Epidermal melanocyte (primary cell): Measurements from ENCODE around the gene EP400.

Source experiments
- DNase-seq: peaks from one replicate; pipeline ENCODE4 v3.0.0; 2011; ENCODE audit warnings: low spot score; ENCODE audit not compliant: insufficient read length

The EP400 gene

GRCh38 chr12:132114667-132115066, 164.9 kb downstream of the EP400 start:
- no peak for DNase-seq

DNA sequence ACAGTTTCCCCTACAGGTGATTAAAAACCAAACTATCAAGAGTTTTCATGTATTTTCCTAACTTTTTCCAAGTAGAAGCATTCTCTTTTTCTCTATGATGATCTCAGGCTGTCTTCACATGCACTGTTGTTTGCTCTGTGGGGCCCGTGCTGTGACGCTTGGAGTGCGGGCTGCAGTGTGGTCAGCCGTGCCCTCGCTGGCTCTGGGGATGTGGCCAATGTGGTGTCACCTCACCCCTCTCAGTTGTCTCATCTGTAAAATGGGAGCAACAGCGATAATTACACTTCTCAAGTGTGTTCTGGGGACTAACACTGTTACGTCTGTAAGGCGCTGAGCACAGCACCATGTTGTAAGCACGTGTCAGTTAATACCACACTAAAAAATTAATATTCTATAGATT, 165.8 kb downstream of the EP400 start:
- no peak for DNase-seq

DNA sequence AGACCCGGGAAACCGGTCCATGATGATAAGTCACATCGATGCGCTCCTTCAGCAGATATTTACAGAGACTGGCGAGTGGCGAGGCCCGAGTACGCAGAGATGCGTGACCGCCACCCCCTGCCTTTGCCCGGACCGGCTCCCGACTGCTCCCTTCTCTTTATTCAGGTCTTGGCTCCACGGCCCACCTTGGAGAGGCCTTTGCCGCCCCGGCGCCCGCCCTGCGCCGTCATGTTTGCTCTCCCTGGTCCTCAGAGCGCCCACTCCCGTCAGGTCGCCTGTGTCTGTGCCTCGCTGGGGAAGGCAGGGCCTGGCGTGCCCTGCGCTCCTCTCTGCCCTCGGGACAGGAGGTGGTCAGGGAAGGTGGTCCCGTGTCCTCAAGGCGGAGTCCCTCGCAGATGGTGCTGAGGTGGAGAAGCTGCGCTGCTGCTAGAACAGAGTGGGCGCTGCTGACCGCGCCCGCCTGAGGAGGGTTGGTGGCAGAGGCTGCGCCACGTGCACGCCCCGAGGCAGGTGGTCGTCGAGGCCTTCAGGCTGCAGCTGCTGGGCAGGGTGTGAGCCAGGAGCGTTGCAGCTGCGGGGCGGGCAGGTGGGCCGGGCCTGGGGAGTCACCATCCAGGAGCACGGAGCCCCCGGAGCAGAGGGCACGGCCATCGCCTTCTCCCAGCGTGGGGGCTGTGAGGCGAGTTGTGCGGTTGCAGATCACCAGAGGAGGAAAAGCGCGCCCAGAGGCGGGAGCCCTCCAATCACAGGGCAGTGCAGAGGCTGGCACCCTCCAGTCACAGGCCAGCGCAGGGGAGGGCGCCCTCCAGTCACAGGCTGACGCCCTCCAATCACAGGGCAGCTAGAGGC, 167.2 kb downstream of the EP400 start:
- DNase-seq, result no peak

DNA sequence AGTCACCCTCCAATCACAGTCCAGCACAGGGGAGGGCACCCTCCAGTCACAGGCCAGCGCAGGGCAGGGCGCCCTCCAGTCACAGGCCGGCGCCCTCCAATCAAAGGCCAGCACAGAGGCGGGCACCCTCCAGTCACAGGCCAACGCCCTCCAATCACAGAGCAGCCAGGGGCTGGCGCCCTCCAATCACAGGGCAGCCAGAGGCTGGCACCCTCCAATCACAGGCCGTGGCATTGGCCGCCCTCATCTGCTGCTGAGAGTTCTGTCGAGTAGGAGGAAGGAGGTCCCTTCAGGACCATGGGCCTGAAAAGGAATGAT, 167.8 kb downstream of the EP400 start:
- DNase-seq, result no peak

DNA sequence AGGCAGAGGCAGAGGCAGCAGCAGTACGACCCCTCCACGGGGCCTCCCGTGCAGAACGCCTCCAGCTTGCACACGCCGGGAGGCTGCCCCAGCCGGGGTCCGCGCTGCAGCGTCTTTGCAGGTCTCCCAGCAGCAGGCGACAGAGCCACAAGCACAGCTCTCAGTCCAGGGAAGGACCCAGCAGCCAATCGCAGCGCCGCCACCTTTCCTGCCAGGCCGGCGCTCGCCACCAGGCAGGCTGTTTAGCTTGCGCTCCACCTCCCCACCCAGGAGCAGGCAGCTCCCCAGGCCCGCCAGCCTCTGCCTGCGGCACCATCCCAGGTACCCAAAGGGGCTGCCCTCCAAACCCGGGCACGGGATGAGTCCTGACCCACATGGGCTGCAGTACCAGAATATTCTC, 169.1 kb downstream of the EP400 start:
- no peak for DNase-seq

- no peak for DNase-seq
These were observed 171.5 kb downstream of the EP400 start for GRCh38 chr12:132121283-132121682.

DNA sequence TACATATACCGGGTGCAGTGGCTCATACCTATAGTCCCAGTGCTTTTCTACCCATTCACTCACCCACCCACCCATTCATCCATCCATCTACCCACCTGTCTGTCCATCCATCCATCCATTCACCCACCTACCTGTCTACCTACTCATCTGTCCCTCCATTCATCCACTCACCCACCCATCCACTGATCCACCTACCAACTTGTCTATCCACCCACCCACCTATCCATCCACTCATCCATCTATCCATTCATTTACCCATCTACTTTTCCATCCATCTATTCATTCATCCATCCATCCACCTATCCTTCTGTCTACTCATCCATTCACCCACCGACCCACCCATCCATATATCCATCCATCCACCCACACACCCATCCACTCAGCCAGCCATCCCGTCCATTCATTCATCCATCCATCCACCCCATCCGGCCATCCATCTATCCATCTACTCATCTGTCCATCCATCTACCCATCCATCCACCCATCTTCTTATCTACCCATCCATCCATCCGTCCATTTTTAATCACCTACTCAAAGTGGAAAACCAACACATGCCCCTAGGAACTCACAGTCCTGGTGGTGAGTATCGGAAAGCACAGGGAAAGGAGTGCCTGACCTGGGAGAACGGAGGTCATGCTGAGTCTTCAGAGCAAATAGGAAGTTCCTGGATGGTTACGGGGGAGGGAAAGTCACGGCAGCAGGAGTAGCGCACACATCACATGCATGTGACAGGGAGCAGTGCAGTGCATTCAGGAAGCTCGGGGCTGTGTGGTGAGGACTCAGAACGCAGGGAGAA, 174.4 kb downstream of the EP400 start:
- DNase-seq, result no peak

DNA sequence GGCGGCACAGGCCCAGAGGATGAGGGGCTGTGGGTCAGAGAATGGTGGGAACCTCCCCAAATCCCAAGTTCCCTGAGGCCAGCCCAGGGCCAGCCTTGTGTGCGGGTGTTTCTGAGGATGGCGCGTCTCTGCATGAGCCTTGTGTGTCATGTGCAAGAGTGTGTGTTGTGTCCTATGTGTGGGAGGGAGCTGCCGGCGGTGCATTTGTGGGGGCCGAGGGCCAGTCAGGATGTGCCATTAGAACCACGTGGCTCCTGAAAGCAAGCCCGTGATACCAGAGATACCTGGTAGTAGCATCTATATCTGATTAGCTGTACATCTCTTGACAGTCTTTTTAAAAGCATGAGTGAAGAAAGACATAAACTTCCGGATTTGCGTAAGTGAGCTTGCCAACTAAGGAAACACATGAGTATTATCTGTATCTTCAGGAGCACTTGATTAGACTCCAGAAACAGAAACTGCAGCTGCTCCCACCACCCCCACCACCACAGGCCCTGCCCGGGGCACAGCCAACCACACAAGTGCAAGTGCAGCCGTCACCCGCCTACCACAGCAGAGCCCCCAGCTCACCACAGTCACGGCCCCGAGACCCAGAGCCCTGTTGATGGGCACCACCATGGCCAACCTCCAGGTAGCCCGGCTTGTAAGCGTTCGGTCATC, 175.2 kb downstream of the EP400 start:
- DNase-seq, result no peak

DNA sequence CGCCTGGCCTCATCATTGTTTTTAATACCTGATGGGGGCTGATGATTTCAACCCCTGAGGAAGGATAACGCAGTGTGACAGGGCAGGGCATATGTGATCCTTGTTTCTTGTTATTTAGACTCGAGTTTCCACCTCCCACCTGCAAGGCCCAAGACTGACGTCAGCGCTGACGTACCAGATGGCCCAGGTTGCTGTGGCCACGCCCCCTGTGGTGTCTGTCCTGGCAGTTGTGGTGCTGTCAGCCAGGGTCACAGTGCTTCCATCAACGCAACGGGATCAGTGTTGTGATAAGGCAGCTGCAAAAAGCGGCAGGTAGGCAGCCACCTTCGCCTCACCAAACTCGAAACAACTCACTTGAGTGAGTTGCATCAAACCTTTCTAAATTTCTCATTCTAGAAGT, 176.0 kb downstream of the EP400 start:
- DNase-seq, result no peak

DNA sequence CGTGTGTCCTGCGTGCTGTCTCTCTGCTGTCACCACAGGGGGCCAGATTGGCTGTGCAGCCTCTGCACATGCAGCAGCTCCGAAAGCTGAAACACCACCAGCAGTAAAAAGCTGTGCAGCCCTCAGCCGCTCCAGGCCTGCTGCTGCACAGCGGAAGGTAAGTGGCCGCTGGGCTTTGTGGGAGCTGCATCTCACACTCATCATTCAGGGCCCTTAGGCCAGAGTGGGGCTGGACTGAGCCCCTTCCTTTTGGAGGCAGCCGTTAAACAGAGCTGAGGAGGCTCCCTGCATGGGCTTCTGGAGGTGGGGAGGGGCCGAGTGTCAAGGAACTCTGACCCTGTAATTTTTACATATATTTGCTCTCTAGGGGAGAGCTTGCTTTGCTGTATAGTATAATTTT, 177.3 kb downstream of the EP400 start:
- no peak for DNase-seq

DNA sequence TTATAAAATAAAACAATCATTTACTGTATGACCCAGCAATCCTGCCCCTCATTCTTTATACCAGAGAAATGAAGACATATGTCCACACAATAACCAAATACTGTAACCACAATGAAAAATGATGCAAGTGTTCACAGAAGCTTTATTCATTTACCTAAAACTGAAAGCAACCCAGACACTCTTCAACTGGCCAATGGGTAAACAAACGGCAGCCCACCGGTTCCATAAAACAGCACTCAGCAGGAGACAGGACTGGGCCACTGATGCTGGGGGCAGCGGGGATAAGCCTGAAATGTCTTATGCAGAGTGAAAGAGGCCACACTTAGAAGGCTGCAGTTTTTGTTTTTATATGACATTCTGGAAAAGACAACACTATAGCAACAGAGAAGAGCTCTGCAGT, 179.3 kb downstream of the EP400 start:
- no peak for DNase-seq

- DNase-seq, result no peak
These were observed 180.9 kb downstream of the EP400 start for GRCh38 chr12:132130690-132131089.
